GM10266 (cell line): ENCODE results near the gene EFCAB11.

Experiments used
- DNase-seq: peaks from one replicate; pipeline ENCODE4 v3.0.0; 2012; ENCODE audit errors: extremely low spot score
- CTCF ChIP-seq: IDR thresholded peaks from 2 replicates; pipeline ENCODE4 v1.5.1; 2012; ENCODE audit warnings: mild to moderate bottlenecking, low read depth; ENCODE audit not compliant: control insufficient read depth, insufficient read depth; ENCODE audit errors: missing control alignments

EFCAB11 gene

GRCh38 chr14:89806451-89806850, 148.1 kb downstream of the EFCAB11 start:
- no peak for DNase-seq
- no peak for TF ChIP-seq CTCF

GRCh38 chr14:89805501-89805900, 149.0 kb downstream of the EFCAB11 start:
- TF ChIP-seq CTCF = no peak
- no peak for DNase-seq

- no peak for DNase-seq
- TF ChIP-seq CTCF = no peak
Observed at GRCh38 chr14:89803542-89803941, 151.0 kb downstream of the EFCAB11 start.

- TF ChIP-seq CTCF = no peak
- DNase-seq = no peak
Observed at GRCh38 chr14:89801136-89801535, 153.4 kb downstream of the EFCAB11 start.

GRCh38 chr14:89798212-89798773, 156.2 kb downstream of the EFCAB11 start:
- TF ChIP-seq CTCF = no peak
- no peak for DNase-seq

- TF ChIP-seq CTCF = no peak
- DNase-seq = no peak
Observed at GRCh38 chr14:89797148-89797547, 157.4 kb downstream of the EFCAB11 start.

GRCh38 chr14:89794096-89794495, 160.4 kb downstream of the EFCAB11 start:
- no peak for TF ChIP-seq CTCF
- DNase-seq = no peak
